ENCODE measurements around the gene WSB2.

WSB2 gene

GRCh38 chr12:118061011-118061872 lies at the start of gene WSB2:
WSB2 (minus strand) TSS chr12:118061179; CDS start chr12:118061048, 131 bp downstream.
- ChIA-PET CTCF (no interaction called here), POLR2A (ENCODE audit: low non-redundant PET) (interaction anchor here (0.6 kb wide), 1 partner anchor 316 kb away, joined by 6 read pairs; no protein-coding TSS in a partner anchor)
- TF ChIP-seq CTCF (conservative IDR thresholded peaks at IDR 0.05; ENCODE audit: low read depth) = no peak
- peak within 1 kb of the TSS; percentile 93 for H3K27ac ChIP-seq
- peak; percentile 48 for DNase-seq (ENCODE audit: low spot score)

GRCh38 chr12:118109088-118109487 lies 48.1 kb upstream of the WSB2 start:
- no peak for TF ChIP-seq CTCF (conservative IDR thresholded peaks at IDR 0.05; ENCODE audit: low read depth)
- ChIA-PET CTCF (no interaction called here), POLR2A (ENCODE audit: low non-redundant PET) (no interaction called here)
- H3K27ac ChIP-seq = no peak overlapping the region
- DNase-seq (ENCODE audit: low spot score) = no peak

GRCh38 chr12:118107694-118108093 lies 46.7 kb upstream of the WSB2 start:
- ChIA-PET CTCF (no interaction called here), POLR2A (ENCODE audit: low non-redundant PET) (no interaction called here)
- no peak for DNase-seq (ENCODE audit: low spot score)
- H3K27ac ChIP-seq = no peak overlapping the region
- TF ChIP-seq CTCF (conservative IDR thresholded peaks at IDR 0.05; ENCODE audit: low read depth) = no peak

GRCh38 chr12:118107011-118107410 lies 46.0 kb upstream of the WSB2 start:
- no peak for DNase-seq (ENCODE audit: low spot score)

GRCh38 chr12:118103601-118104382 lies 42.8 kb upstream of the WSB2 start, which contains the start of gene VSIG10:
VSIG10 (minus strand) TSS chr12:118104011; CDS start chr12:118103671, 340 bp downstream.
- POLR2A ChIA-PET (ENCODE audit: low non-redundant PET) = interaction anchor here (0.6 kb wide), 1 partner anchor 31 kb away, joined by 5 read pairs; no protein-coding TSS in a partner anchor
- no peak for TF ChIP-seq CTCF (conservative IDR thresholded peaks at IDR 0.05; ENCODE audit: low read depth)
- peak; percentile 75 for DNase-seq (ENCODE audit: low spot score)
- CTCF ChIA-PET = interaction anchor here (1.0 to 1.2 kb wide), 3 partner anchors 17 to 273 kb away, joined by 3 to 5 read pairs (median 4); partner anchors contain the start of gene SUDS3
- peak within 1 kb of the TSS; percentile 83 for H3K27ac ChIP-seq

More at GRCh38 chr12:118107011-118107410, 46.0 kb upstream of the WSB2 start:
- no peak overlapping the region for H3K27ac ChIP-seq
- TF ChIP-seq CTCF (conservative IDR thresholded peaks at IDR 0.05; ENCODE audit: low read depth) = no peak
- POLR2A ChIA-PET (ENCODE audit: low non-redundant PET) = interaction anchor here (0.6 kb wide), 1 partner anchor 237 kb away, joined by 3 read pairs; no protein-coding TSS in a partner anchor
- CTCF ChIA-PET = interaction anchor here (0.6 kb wide), 1 partner anchor 21 kb away, joined by 5 read pairs; no protein-coding TSS in a partner anchor

- CTCF ChIA-PET = interaction anchor here (1.0 to 1.2 kb wide), 3 partner anchors 18 to 273 kb away, joined by 3 to 5 read pairs (median 4); partner anchors contain the start of gene SUDS3
- H3K27ac ChIP-seq = peak overlapping the region; percentile 83
- DNase-seq (ENCODE audit: low spot score) = peak; percentile 22
- POLR2A ChIA-PET (ENCODE audit: low non-redundant PET) = interaction anchor here (0.6 kb wide), 1 partner anchor 31 kb away, joined by 5 read pairs; no protein-coding TSS in a partner anchor
- TF ChIP-seq CTCF (conservative IDR thresholded peaks at IDR 0.05; ENCODE audit: low read depth) = no peak
These were observed 42.2 kb upstream of the WSB2 start for GRCh38 chr12:118103201-118103600.

All from RWPE1 (cell line).